Measurements from ENCODE around the gene CEP120. TPM values are rescaled to one million over a fixed set of nuclear protein-coding genes. Genes with fewer than 3 reads are reported as not detected.

CEP120 gene
- total RNA-seq, 4 donors from 2014 or later = 5.0 to 21.4 (median 9.1) TPM

- no peak overlapping the region for H3K4me3 ChIP-seq (ENCODE audit: low read depth, poor library complexity, severe bottlenecking)
- 79 to 80% methylated on average over 1 of the region's 1 CpG for WGBS, 2 donors
- no peak for DNase-seq (ENCODE audit: low spot score in 2 of 2)
- TF ChIP-seq, protein P1, sequence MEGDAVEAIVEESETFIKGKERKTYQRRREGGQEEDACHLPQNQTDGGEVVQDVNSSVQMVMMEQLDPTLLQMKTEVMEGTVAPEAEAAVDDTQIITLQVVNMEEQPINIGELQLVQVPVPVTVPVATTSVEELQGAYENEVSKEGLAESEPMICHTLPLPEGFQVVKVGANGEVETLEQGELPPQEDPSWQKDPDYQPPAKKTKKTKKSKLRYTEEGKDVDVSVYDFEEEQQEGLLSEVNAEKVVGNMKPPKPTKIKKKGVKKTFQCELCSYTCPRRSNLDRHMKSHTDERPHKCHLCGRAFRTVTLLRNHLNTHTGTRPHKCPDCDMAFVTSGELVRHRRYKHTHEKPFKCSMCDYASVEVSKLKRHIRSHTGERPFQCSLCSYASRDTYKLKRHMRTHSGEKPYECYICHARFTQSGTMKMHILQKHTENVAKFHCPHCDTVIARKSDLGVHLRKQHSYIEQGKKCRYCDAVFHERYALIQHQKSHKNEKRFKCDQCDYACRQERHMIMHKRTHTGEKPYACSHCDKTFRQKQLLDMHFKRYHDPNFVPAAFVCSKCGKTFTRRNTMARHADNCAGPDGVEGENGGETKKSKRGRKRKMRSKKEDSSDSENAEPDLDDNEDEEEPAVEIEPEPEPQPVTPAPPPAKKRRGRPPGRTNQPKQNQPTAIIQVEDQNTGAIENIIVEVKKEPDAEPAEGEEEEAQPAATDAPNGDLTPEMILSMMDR (IDR thresholded peaks at IDR 0.05) = no peak
- no peak for TF ChIP-seq POLR2A (IDR thresholded peaks at IDR 0.05)
- intact Hi-C loops (cut with DNase I; ENCODE audit: low total_unique reads) = no loop called here
Observed at GRCh38 chr5:123456242-123456641, 33.0 kb upstream of the CEP120 start.

DNA sequence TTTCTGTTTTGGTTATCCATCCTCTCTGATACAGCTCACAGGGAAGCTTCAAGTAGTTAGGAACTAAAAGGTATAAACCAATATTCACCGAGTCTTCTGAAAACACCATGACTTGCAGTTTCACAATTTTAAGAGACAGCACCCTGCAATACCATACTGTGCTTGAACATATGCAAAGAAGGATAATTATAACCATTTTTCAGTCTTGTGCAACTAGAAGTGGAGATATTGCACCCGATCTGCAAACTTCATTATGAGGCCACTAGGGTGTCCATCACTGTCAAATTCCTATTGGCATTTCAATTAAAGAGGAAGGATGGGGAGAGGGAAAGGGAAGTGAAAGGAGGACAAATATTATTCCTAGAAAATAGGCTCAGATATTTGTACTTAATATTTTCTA, 32.4 kb upstream of the CEP120 start:
- no peak for DNase-seq (ENCODE audit: low spot score in 2 of 2)
- TF ChIP-seq, protein P1 (IDR thresholded peaks at IDR 0.05) = no peak
- no peak for TF ChIP-seq POLR2A (IDR thresholded peaks at IDR 0.05)
- 47 to 72% methylated on average over 2 of the region's 2 CpGs for WGBS, 2 donors
- intact Hi-C loops (cut with DNase I; ENCODE audit: low total_unique reads) = no loop called here
- H3K4me3 ChIP-seq (ENCODE audit: low read depth, poor library complexity, severe bottlenecking) = no peak overlapping the region

- 71 to 74% methylated on average over 3 of the region's 3 CpGs for WGBS, 2 donors
- no peak overlapping the region for H3K4me3 ChIP-seq (ENCODE audit: low read depth, poor library complexity, severe bottlenecking)
- DNase-seq (ENCODE audit: low spot score in 2 of 2) = no peak
- TF ChIP-seq, protein P1 (IDR thresholded peaks at IDR 0.05) = no peak
- TF ChIP-seq POLR2A (IDR thresholded peaks at IDR 0.05) = no peak
- intact Hi-C loops (cut with DNase I; ENCODE audit: low total_unique reads) = no loop called here
Observed at GRCh38 chr5:123455095-123455494, 31.9 kb upstream of the CEP120 start.

- intact Hi-C loops (cut with DNase I; ENCODE audit: low total_unique reads) = no loop called here
- WGBS, 2 donors = 50 to 66% methylated on average over 1 of the region's 1 CpG
- DNase-seq (ENCODE audit: low spot score in 2 of 2) = no peak
- TF ChIP-seq POLR2A (IDR thresholded peaks at IDR 0.05) = no peak
- TF ChIP-seq, protein P1 (IDR thresholded peaks at IDR 0.05) = no peak
- no peak overlapping the region for H3K4me3 ChIP-seq (ENCODE audit: low read depth, poor library complexity, severe bottlenecking)
Observed at GRCh38 chr5:123454259-123454911, 31.2 kb upstream of the CEP120 start.

DNA sequence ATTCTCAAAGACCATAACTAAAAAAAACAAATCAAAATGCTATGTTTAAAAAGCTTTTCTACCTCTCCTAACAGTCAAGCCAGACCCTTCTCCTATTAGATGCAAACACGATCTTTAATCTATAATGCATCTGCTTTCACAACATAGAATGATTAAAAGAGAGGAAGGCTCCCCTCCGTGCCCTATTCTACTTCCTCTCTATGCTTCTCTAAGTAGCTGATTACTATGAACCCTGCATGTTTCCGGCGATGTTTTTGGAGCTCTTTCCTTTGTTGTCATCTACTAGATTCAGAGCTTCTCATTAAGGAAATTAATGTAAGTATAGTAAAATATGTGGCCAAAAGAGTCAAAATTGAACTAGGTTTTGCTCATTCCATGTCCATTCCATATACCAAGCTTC, 29.2 kb upstream of the CEP120 start:
- TF ChIP-seq, protein P1 (IDR thresholded peaks at IDR 0.05) = no peak
- TF ChIP-seq POLR2A (IDR thresholded peaks at IDR 0.05) = no peak
- no peak overlapping the region for H3K4me3 ChIP-seq (ENCODE audit: low read depth, poor library complexity, severe bottlenecking)
- intact Hi-C loops (cut with DNase I; ENCODE audit: low total_unique reads) = no loop called here
- no peak for DNase-seq (ENCODE audit: low spot score in 2 of 2)
- WGBS, 2 donors = 85 to 89% methylated on average over 4 of the region's 4 CpGs

DNA sequence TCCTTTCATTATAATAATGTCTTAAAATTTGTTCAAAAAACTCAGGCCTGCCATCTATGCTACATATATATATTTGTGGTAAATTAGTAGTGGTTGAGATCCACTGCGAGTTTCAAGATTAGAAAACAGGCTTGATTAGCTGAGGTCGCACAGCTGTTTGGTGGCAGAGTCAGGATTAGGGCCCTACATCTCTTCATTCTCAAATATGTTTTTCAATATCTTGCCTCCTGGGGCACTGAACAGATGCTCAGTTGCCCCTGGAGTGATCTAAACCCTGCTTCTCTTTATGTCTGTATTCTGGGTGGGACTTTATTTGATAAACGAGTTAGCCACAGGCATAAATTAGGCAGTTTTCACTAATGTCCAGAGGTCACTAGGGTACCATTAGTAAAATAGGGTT, 27.8 kb upstream of the CEP120 start:
- TF ChIP-seq, protein P1 (IDR thresholded peaks at IDR 0.05) = no peak
- no peak for TF ChIP-seq POLR2A (IDR thresholded peaks at IDR 0.05)
- H3K4me3 ChIP-seq (ENCODE audit: low read depth, poor library complexity, severe bottlenecking) = no peak overlapping the region
- DNase-seq (ENCODE audit: low spot score in 2 of 2) = no peak
- intact Hi-C loops (cut with DNase I; ENCODE audit: low total_unique reads) = no loop called here
- WGBS, 2 donors = 85 to 88% methylated on average over 3 of the region's 3 CpGs

Data from lower leg skin (tissue), 4 donors.